Glutamatergic neuron (in vitro differentiated cells): ENCODE measurements around the gene TMEM240. TPM values are rescaled to one million over a fixed set of nuclear protein-coding genes. Genes with fewer than 3 reads are reported as not detected.
"Not testable (repeated sequence)": the region's sequence is repeated elsewhere in the genome, so short reads cannot be mapped to it uniquely, and the experiment has no call there.

Experiments
- DNase-seq: peaks from one replicate; pipeline ENCODE4 v3.0.0; 2022
- H3K27ac Mint-ChIP-seq: one replicate; pipeline ENCODE4 v1.8.0; 2020; ENCODE audit warnings: mild to moderate bottlenecking, mixed read lengths, inconsistent platforms; ENCODE audit not compliant: unreplicated experiment
- H3K27me3 Mint-ChIP-seq: one replicate; pipeline ENCODE4 v1.8.0; 2020; ENCODE audit warnings: mild to moderate bottlenecking, moderate library complexity, mixed read lengths, inconsistent platforms; ENCODE audit not compliant: unreplicated experiment
- H3K36me3 Mint-ChIP-seq: one replicate; pipeline ENCODE4 v1.8.0; 2020; ENCODE audit warnings: mild to moderate bottlenecking, mixed read lengths, inconsistent platforms; ENCODE audit not compliant: unreplicated experiment
- H3K4me1 Mint-ChIP-seq: one replicate; pipeline ENCODE4 v1.8.0; 2020; ENCODE audit warnings: mild to moderate bottlenecking, low read depth, mixed read lengths, inconsistent platforms; ENCODE audit not compliant: unreplicated experiment
- H3K4me3 Mint-ChIP-seq: one replicate; pipeline ENCODE4 v1.8.0; 2020; ENCODE audit warnings: mild to moderate bottlenecking, mixed read lengths, inconsistent platforms; ENCODE audit not compliant: unreplicated experiment
- H3K9me3 Mint-ChIP-seq: one replicate; pipeline ENCODE4 v1.8.0; 2020; ENCODE audit warnings: mild to moderate bottlenecking, moderate library complexity, mixed read lengths, inconsistent platforms; ENCODE audit not compliant: unreplicated experiment
- CTCF ChIP-seq: fragments of 200-600 bp; sonication (generic); IDR thresholded peaks from one replicate; pipeline ENCODE4 v1.5.0; 2021; ENCODE audit not compliant: partially characterized antibody, unreplicated experiment
- total RNA-seq: library from RNA; stranded (reverse); fragmentation: NEBNext Ultra II Directional; extraction: Animal tissue kit (Norgen Biotek cat#: 25700); gene quantifications from one replicate; pipeline ENCODE4 v1.2.1, GENCODE V29; 2021; ENCODE audit not compliant: unreplicated experiment

The TMEM240 gene
- total RNA-seq, 1 donor from 2014 or later, result 24.4 TPM

GRCh38 chr1:1536019-1536937 lies 4.1 kb downstream of the TMEM240 start:
- no peak overlapping the region for H3K4me3 Mint-ChIP-seq
- TF ChIP-seq CTCF, result no peak
- peak overlapping the region; percentile 38 for H3K27ac Mint-ChIP-seq
- no peak for DNase-seq
- H3K36me3 Mint-ChIP-seq, result peaks cover 6% of the 10 kb centered on the region
- peaks cover 8% of the 10 kb centered on the region for H3K9me3 Mint-ChIP-seq
- H3K4me1 Mint-ChIP-seq, result peaks cover 5% of the 10 kb centered on the region
- peaks cover 13% of the 10 kb centered on the region for H3K27me3 Mint-ChIP-seq

- Mint-ChIP-seq H3K27me3 (peaks cover 13% of the 10 kb centered on the region), H3K27ac (no peak overlapping the region), H3K4me3 (no peak overlapping the region), H3K4me1 (peaks cover 5% of the 10 kb centered on the region), H3K36me3 (peaks cover 6% of the 10 kb centered on the region), H3K9me3 (peaks cover 10% of the 10 kb centered on the region)
- no peak for TF ChIP-seq CTCF
- no peak for DNase-seq
Measured at GRCh38 chr1:1535201-1536018, 5.0 kb downstream of the TMEM240 start.

GRCh38 chr1:1534401-1535154 lies 5.8 kb downstream of the TMEM240 start:
- no peak overlapping the region for H3K27ac Mint-ChIP-seq
- H3K4me1 Mint-ChIP-seq, result peaks cover 5% of the 10 kb centered on the region
- no peak for TF ChIP-seq CTCF
- peaks cover 10% of the 10 kb centered on the region for H3K9me3 Mint-ChIP-seq
- peaks cover 6% of the 10 kb centered on the region for H3K36me3 Mint-ChIP-seq
- no peak overlapping the region for H3K4me3 Mint-ChIP-seq
- H3K27me3 Mint-ChIP-seq, result peaks cover 13% of the 10 kb centered on the region
- DNase-seq, result no peak

GRCh38 chr1:1533894-1534291 lies 6.5 kb downstream of the TMEM240 start:
- peaks cover 13% of the 10 kb centered on the region for H3K27me3 Mint-ChIP-seq
- not testable (repeated sequence) for H3K4me1 Mint-ChIP-seq, H3K27ac Mint-ChIP-seq, H3K4me3 Mint-ChIP-seq, DNase-seq, H3K36me3 Mint-ChIP-seq, H3K9me3 Mint-ChIP-seq

- H3K9me3 Mint-ChIP-seq, DNase-seq, H3K36me3 Mint-ChIP-seq, H3K27ac Mint-ChIP-seq, H3K4me1 Mint-ChIP-seq, H3K27me3 Mint-ChIP-seq, H3K4me3 Mint-ChIP-seq: not testable (repeated sequence)
Measured at GRCh38 chr1:1533176-1533893, 7.1 kb downstream of the TMEM240 start.
